MM.1S (cell line): ENCODE measurements around the gene SLC7A9.

Experiments used
- EZH2 ChIP-seq: fragments of 300-600 bp; sonication (generic); optimal IDR thresholded peaks from 2 replicates; pipeline ENCODE3; 2017; ENCODE audit warnings: low read depth, mild to moderate bottlenecking, antibody characterized with exemption, low read length, mixed read lengths
- TF ChIP-seq, protein P1 (sequence below): fragments of 300-600 bp; sonication (generic); IDR thresholded peaks from 2 replicates; pipeline ENCODE4 v1.5.1; 2016; ENCODE audit warnings: antibody characterized with exemption, low read length, mixed read lengths

GRCh38 chr19:32917616-32917996 is 48.0 kb upstream of the SLC7A9 start:
- TF ChIP-seq, protein P1, sequence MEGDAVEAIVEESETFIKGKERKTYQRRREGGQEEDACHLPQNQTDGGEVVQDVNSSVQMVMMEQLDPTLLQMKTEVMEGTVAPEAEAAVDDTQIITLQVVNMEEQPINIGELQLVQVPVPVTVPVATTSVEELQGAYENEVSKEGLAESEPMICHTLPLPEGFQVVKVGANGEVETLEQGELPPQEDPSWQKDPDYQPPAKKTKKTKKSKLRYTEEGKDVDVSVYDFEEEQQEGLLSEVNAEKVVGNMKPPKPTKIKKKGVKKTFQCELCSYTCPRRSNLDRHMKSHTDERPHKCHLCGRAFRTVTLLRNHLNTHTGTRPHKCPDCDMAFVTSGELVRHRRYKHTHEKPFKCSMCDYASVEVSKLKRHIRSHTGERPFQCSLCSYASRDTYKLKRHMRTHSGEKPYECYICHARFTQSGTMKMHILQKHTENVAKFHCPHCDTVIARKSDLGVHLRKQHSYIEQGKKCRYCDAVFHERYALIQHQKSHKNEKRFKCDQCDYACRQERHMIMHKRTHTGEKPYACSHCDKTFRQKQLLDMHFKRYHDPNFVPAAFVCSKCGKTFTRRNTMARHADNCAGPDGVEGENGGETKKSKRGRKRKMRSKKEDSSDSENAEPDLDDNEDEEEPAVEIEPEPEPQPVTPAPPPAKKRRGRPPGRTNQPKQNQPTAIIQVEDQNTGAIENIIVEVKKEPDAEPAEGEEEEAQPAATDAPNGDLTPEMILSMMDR: no peak
- TF ChIP-seq EZH2: no peak
